Heart right ventricle (tissue), 16 donors: ENCODE measurements around the gene SHANK2. TPM values are rescaled to one million over a fixed set of nuclear protein-coding genes. Genes with fewer than 3 reads are reported as not detected.

Experiments used
- ATAC-seq, 8 donors: fragments of 200-7000 bp; cut with Tn5 transposase; one replicate each; pipeline ENCODE4 v1.9.1; 2020; ENCODE audit warnings: mild to moderate bottlenecking in 8 of 8, moderate library complexity in 8 of 8, moderate number of reproducible peaks in 1 of 8
- DNase-seq, 2 donors: peaks; one replicate each; pipeline ENCODE4 v3.0.0-alpha.2; 2020
- H3K27ac ChIP-seq, 10 donors: fragments of 200-600 bp; sonication (generic) in 2 of 10; one replicate each; pipeline versions ENCODE4 v1.5.0 to v1.8.0; 2020 to 2022; ENCODE audit warnings: mild to moderate bottlenecking in 3 of 10
- H3K27me3 ChIP-seq, 7 donors: fragments of 200-600 bp; one replicate each; pipeline ENCODE4 v1.8.0; 2021 to 2022; ENCODE audit warnings: mild to moderate bottlenecking in 2 of 7
- H3K36me3 ChIP-seq, 9 donors: fragments of 200-600 bp; sonication (generic) in 1 of 9; one replicate each; pipeline versions ENCODE4 v1.5.0 to v1.8.0; 2020 to 2022; ENCODE audit warnings: mild to moderate bottlenecking in 2 of 9
- H3K4me1 ChIP-seq, 9 donors: fragments of 200-600 bp; sonication (generic) in 1 of 9; one replicate each; pipeline versions ENCODE4 v1.5.0 to v1.8.0; 2020 to 2022; ENCODE audit warnings: mild to moderate bottlenecking in 4 of 9
- H3K4me3 ChIP-seq, 10 donors: fragments of 200-600 bp; sonication (generic) in 2 of 10; one replicate each; pipeline versions ENCODE4 v1.5.0 to v1.8.0; 2020 to 2022; ENCODE audit warnings: mild to moderate bottlenecking in 7 of 10, moderate library complexity in 2 of 10
- H3K9me3 ChIP-seq, 11 donors: fragments of 200-600 bp in 10 of 11; sonication (generic) in 2 of 11; one replicate each; pipeline versions ENCODE4 v1.5.0 to v1.8.0; 2013 to 2022; ENCODE audit warnings: mild to moderate bottlenecking in 2 of 11, control low read depth in 1 of 11, moderate library complexity in 1 of 11
- CTCF ChIP-seq, 9 donors: fragments of 200-600 bp; sonication (generic) in 2 of 9; IDR thresholded peaks; one replicate each; pipeline versions ENCODE4 v1.5.0 to v1.8.0; 2021 to 2022; ENCODE audit warnings: antibody characterized with exemption in 9 of 9, mild to moderate bottlenecking in 5 of 9, moderate library complexity in 1 of 9
- WGBS, 2 donors: extraction: QIAGEN DNeasy Blood & Tissue Kit; methylation state at CpG; one replicate each; pipeline ENCODE4 v1.1.7; 2013; ENCODE audit warnings: inconsistent platforms in 1 of 2; 5-methylcytosine and 5-hydroxymethylcytosine counted together
- intact Hi-C, 10 donors: fragments of 100-400 bp; cut with DNase I; formaldehyde crosslinking; loops; one replicate each; pipeline versions ENCODE4 v1.11.1 to v1.14.2; 2022
- polyA plus RNA-seq, 2 donors: library from polyadenylated mRNA; stranded (reverse); fragments of 200-250 nt; gene quantifications; one replicate each; pipeline ENCODE4 v1.2.3, GENCODE V29; 2013
- total RNA-seq, 10 donors: library from RNA; stranded (reverse); fragmentation: NEBNext Ultra II Directional in 3 of 10; extraction: Animal tissue kit (Norgen Biotek cat#: 25700) in 3 of 10; gene quantifications; one replicate each; pipeline versions ENCODE4 v1.2.1 to v1.2.4, GENCODE V29; 2021 to 2023
- donor health status: Arrhythmogenic right ventricular cardiomyopathy.
- donor health status: ischemic (EF 13 %, LVEDD 7.1; RV severe dilation, severe dysfunction).
- donor health status: healthy with polysubstance abuse.
- donor health status: DM: no; HTN: yes; CAD: no.
- donor health status: DM: no; HTN: no; CAD: no.
- donor health status: ischemic (EF 25% LVEDD 6.9; RV normal size, moderate dysfunction).
- donor health status: ischemic (EF 25% LVEDD 5.7; RV mildly dilated, moderate dysfunction).
- donor health status: healthy.
- donor health status: DM: yes; HTN: yes; CAD: no.
- donor health status: Ischemic cardiomyopathy.
- donor health status: ischemic (EF 35%, LVEDD 5.7; RV mildly dilated, moderate dysfunction).
- donor health status: nonischemic (EF 11% LVEDD 7.7; RV severe dilation, severe dysfunction).
- donor health status: DM: yes; HTN: yes; CAD: no.
- donor health status: PGD.
- donor health status: ischemic (EF 29% LVEDD 5.4; RV normal size, mild dysfunction).
- donor health status: nonischemic (EF 23%, LVEDD 6.1; RV moderate dilation, normal function).

SHANK2 gene
- total and polyA plus RNA-seq, 12 donors = under 0.01 to 0.71 (median 0.44) TPM; not detected in 2

- ATAC-seq (no peak), DNase-seq (no peak)
- no peaks in the 10 kb centered on the region for H3K9me3 ChIP-seq
- no peak overlapping the region for H3K27ac ChIP-seq
- WGBS, 2 donors = 60 to 70% methylated on average over 14 of the region's 14 CpGs
- TF ChIP-seq CTCF (IDR thresholded peaks at IDR 0.05) = no peak
- no peaks in the 10 kb centered on the region for H3K4me1 ChIP-seq
- no peak overlapping the region for H3K4me3 ChIP-seq
- intact Hi-C loops = no loop called here
- H3K36me3 ChIP-seq = no peaks in the 10 kb centered on the region
- H3K27me3 ChIP-seq = peaks cover 0 to 34% (median 15%) of the 10 kb centered on the region in 7 donors
Measured at GRCh38 chr11:71279916-71280645, 27.7 kb upstream of the SHANK2 start.

DNA sequence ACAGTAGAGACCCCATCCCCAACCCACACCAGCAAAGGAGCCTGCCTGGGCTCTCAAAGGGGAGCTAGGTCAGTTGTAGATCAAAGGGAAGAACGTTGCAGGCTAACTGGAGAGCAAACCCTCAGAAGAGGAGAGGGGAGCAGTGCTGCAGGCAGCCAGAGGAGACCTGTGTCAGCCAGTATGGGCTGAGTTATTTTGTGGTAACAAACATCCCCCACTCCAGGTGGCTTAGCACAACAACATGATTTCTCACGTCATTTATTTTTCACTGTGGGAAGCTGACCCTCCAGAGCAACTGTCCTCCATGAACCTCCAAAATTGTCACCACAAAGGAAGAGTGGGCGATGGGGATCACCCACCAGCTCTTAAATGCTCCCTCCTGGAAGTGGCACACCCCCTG lies 19.8 kb upstream of the SHANK2 start:
- WGBS, 2 donors = 71 to 83% methylated on average over 3 of the region's 3 CpGs
- Histone ChIP-seq H3K9me3 (peaks cover 0 to 19% (median 5%) of the 10 kb centered on the region in 11 donors), H3K27me3 (peaks cover 0 to 33% (median 24%) of the 10 kb centered on the region in 7 donors), H3K27ac (no peak overlapping the region), H3K4me3 (no peak overlapping the region), H3K36me3 (no peaks in the 10 kb centered on the region), H3K4me1 (no peaks in the 10 kb centered on the region)
- no peak for TF ChIP-seq CTCF (IDR thresholded peaks at IDR 0.05)
- DNase-seq (no peak), ATAC-seq (no peak)
- intact Hi-C loops = no loop called here

DNA sequence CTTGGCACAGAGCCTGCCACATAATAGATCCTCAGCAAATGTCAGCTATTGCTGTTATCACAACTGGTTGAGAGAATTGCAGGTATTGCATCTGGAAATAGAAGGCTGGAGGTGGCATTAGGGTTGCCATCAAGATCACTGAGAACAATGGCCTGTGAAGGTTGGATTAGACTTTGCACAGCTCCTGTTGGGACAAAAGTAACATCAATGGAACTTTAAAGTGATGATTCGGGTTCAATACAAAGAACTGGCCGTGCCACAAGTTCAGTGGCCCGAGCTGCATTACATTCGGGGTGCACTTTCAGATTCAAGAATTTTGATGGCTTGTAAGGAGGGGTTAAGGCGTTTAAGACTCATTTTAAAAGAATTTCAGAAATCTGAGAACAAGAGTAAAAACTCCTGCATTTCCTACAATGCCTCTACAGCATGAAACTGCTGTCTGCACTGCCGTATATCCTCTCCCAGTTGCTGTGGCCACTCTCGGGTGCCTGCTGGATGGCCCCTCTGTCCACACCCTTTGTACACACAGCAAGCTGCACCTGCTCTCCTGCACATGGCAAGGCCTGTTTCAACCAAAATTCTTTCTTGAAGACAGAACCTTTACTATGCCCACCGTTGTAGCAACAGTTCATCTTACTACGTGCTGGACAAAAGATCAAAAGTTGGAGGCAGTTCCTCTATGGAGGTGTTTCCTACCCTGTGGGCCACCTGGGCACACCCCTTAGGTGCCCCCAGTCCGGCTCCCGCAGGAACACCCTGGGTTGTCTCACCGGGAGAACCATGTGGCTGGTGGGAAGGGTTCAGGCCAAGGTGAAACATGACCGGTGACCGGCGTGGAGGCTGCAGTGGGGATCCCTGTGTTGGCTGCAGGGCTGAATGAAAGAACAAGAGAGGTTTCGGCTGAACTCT lies 17.5 kb upstream of the SHANK2 start:
- 79 to 86% methylated on average over 16 of the region's 16 CpGs for WGBS, 2 donors
- Histone ChIP-seq H3K4me3 (no peak overlapping the region), H3K4me1 (no peaks in the 10 kb centered on the region), H3K36me3 (no peaks in the 10 kb centered on the region), H3K9me3 (peaks cover 0 to 19% (median 5%) of the 10 kb centered on the region in 11 donors), H3K27ac (no peak overlapping the region), H3K27me3 (peaks cover 0 to 52% (median 41%) of the 10 kb centered on the region in 7 donors)
- intact Hi-C loops = no loop called here
- TF ChIP-seq CTCF (IDR thresholded peaks at IDR 0.05) = no peak
- ATAC-seq = no peak
- no peak for DNase-seq

- Histone ChIP-seq H3K36me3 (no peaks in the 10 kb centered on the region), H3K27me3 (peaks cover 0 to 61% (median 47%) of the 10 kb centered on the region in 7 donors), H3K27ac (no peak overlapping the region), H3K4me1 (no peaks in the 10 kb centered on the region), H3K4me3 (no peak overlapping the region), H3K9me3 (peaks cover 0 to 10% (median 0%) of the 10 kb centered on the region in 11 donors)
- ATAC-seq (no peak), DNase-seq (no peak)
- WGBS, 2 donors = 78 to 80% methylated on average over 11 of the region's 11 CpGs
- TF ChIP-seq CTCF (IDR thresholded peaks at IDR 0.05) = no peak
- intact Hi-C loops = no loop called here
Measured at GRCh38 chr11:71268706-71269321, 16.4 kb upstream of the SHANK2 start.
